Erythroblast (primary cell): Measurements from ENCODE around the gene CPOX.

Experiments used
- DNase-seq, 2 experiments: peaks; one replicate each; lab custom pipeline; 2025; lab: John Stamatoyannopoulos, UW
- GATA1 ChIP-seq: IDR thresholded peaks from 2 replicates; pipeline ENCODE4 v1.6.1; 2011; ENCODE audit warnings: low read depth, mild to moderate bottlenecking, control low read depth, low read length, moderate library complexity
- POLR2A ChIP-seq: IDR thresholded peaks from 2 replicates; pipeline ENCODE4 v1.6.1; 2011; ENCODE audit warnings: mild to moderate bottlenecking, low read length

CPOX gene

DNA sequence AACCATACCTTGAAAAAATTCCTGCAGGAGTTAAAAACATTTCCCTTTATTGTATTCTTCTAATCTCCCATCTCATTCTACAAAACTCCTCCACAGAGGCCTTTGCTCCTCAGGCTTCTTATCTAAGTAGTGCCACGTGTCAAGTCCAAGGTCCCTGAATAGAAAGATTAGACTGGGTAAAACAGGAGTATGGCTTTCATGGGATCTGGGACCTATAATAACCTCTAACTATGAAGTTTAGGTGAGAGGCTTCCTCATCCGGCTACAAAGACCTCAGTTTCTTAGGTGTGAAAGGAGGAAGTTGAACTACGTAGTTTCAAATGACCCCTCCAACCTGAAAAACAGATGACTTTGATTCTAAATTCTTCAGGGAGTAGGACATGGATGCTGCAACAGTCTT, 41.7 kb downstream of the CPOX start:
- peak; percentile 68 to 82 for DNase-seq
- TF ChIP-seq POLR2A (no peak), GATA1 (no peak)

DNA sequence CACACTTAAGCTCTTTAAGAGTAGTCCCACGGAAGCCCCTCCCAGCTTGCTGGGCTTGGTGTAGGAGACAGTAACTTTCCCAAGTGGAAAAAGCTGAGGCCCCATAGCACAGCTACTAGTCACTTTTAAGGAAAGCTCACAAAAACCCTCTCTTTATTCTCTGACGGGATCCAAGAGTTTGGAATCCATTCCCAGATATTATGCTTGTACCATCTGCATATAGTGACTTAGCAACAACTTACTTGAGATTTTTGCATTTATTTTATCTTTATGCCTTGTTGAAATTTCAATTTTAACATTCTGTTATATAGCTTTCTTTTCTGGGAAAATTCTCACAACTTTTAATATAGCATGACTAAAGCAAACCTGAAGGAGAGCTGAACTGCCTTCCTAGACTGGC, 42.2 kb downstream of the CPOX start:
- DNase-seq: no peak
- TF ChIP-seq GATA1 (no peak), POLR2A (no peak)

DNA sequence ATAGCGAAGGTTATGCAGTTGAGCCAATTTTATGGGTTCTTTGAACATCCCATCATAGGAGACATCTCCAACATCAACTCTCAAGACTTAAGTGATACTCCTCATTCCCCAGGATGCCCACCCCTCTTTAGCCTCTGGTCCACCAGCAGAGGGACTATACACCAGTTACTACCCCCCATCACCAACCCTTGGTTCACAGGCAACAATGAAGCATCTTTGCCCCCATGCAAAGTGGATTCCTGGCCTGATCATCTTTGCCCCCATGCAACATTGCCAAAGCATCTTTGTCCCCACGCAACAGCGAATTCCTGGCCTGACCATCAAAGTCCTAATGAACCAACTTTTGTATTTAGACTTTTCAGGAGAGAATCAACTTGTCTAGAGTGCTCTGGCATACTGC, 42.6 kb downstream of the CPOX start:
- DNase-seq: no peak

DNA sequence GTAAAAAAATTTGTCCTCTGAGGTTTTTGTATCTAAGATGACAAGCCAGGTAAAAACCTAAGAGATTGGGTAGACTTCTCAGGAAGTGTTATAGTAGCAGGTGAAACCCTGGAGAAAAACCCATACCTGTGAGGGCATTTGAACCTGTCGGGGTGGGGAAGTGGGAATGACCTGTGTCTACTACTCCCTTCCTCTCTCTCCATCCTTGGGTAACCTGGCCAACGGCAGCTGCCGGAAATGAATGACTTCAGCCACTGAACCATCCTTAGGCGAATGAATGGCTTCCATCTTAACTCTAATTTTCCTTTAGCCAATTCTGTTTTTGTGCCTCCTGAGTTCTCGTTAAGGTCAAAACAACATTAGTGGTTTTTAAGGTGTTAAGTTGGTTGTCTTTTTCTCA, 44.9 kb downstream of the CPOX start:
- no peak for DNase-seq
- TF ChIP-seq POLR2A: no peak
- no peak for TF ChIP-seq GATA1

More for the DNA sequence above, 42.6 kb downstream of the CPOX start:
- TF ChIP-seq POLR2A (no peak), GATA1 (no peak)

DNA sequence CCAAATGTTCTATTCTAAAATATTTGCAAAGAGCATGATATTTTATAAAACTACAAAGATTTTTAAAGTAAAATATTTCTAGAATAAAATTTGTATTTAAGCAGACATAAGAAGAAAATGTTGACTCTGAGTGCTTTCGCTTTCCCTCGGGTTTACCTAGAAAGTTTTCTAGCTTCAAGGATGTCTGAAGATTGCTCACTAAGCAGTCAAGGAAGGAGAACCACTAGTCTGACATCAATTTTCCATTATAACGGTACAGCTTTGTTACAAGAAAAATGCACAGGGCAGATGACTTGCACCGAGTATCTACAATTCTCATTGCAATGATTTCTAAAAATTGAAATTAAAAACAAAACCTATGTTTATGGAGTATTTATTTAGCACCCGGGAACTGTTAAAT, 47.5 kb downstream of the CPOX start:
- no peak for TF ChIP-seq GATA1
- no peak for TF ChIP-seq POLR2A
- no peak for DNase-seq

DNA sequence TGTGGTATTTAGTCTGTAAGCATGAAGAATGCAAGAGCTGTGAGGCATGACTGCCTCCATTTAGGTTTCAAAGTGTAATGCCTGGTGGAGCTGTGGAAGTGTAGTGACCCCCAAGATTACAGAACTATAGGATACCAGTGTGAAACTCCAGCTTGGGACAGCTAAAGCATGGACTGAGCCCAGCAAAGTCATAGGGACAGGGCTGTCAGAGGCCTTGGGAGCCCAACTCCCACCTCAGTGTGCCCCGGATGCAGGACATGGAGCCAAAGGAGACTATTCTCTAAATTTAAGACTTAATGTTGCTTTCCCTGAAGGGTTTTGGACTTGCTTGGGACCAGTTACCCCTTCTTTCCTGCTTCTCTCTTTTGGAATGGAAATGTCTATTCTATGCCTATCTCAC, 50.8 kb downstream of the CPOX start:
- no peak for TF ChIP-seq POLR2A
- TF ChIP-seq GATA1: no peak
- DNase-seq: no peak

DNA sequence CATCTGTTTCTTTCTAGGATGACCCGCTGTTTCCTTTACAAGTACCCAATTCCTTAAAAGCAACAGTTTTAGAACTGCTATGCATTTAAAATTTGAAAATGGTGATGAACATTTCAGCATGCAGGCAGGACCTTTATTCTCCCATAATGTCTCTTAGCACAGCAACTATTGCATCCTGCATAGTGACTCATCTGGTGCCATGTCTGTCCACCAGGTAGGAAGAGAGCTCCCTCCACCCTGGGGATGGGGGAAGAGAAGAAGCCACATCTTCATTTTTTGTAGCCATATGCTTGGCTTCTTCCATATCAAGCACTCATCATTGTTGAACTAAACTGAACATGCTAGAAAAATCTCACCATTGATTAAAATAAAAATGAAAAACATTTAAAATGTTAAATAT, 51.7 kb downstream of the CPOX start:
- no peak for TF ChIP-seq GATA1
- no peak for TF ChIP-seq POLR2A
- DNase-seq: no peak

DNA sequence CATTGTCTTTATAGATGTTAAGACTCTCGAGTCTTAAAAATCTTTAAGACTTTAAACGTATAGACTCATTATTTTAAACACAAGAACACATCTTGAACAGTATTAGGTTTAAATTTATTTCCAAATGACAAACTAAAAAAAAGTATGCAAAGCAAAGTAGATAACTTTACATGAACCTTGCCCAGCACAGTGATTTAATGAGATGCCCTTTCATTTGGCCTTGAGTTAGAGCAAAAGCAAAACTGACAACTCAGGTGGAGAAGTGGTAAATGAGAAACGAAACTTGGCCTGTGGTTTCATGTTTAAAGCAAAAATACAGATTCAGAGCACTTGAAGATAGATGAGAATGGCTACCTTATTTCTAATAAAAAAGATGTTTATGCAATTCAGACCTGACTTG, 53.1 kb downstream of the CPOX start:
- TF ChIP-seq POLR2A (no peak), GATA1 (no peak)

DNA sequence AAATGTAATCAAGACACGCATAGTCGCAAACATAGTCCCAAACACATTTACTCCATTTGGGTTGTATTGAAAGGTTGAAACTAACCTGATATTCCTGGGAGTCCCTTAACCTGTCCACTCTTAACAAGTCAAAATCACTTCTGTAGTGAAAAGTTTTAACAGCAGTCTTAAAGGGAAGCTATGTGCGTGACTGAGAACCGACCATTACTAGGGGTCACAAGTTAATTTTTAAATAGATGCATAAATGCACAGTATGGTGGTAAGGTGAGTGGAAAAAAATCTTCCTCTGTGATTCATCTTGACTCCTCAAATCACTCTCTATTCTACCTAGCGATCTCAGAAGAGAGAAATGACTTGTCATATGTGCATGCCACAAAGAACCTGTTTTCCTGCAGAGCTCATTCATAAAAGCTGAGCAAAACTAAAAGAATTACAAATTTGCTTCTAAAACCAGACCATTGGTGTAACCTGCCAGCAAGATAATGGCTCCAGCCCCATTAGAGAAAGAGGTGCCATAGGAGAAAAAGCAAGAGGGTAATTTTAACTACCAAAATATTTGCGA, 56.9 kb downstream of the CPOX start:
- TF ChIP-seq GATA1 (no peak), POLR2A (no peak)
- no peak for DNase-seq

More for the DNA sequence above, 53.1 kb downstream of the CPOX start:
- DNase-seq: no peak

DNA sequence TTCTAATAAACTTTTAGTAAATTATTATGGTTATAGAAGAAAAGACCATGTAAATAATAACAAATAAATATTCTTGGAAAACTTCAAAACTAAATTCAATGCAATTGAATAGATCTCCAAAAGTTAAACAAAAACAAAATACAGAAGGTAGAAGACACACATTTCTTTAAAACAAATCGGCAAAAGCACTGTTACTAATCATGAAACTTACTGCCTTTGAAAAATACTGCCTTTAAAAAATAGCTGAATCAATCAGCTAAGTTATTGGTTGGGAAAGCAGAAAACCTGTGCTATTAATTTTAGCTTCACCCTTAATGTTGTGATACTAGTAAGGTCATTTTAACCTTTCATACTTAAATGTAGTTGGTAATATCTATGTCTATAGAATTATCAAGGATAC, 58.7 kb downstream of the CPOX start:
- TF ChIP-seq POLR2A: no peak
- TF ChIP-seq GATA1: no peak
- DNase-seq: no peak

DNA sequence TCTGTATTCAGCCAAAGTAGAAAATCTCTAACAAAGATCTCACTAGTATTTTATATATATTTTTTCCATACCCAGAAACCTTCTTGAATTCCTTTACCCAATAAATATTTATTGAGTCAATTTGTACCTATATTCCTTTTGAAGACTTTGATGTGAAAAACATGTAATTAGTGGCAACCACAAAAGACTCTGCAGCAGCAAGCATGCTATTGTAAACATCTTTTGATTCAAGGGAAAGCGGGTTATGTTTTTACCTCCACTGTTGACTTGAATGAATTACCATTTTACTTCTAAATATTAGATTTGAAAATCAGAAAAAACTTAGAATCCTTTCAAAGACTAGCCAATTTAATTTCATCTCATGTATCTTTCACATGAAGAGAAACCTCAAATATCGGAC, 59.2 kb downstream of the CPOX start:
- no peak for DNase-seq
- TF ChIP-seq POLR2A (no peak), GATA1 (no peak)

DNA sequence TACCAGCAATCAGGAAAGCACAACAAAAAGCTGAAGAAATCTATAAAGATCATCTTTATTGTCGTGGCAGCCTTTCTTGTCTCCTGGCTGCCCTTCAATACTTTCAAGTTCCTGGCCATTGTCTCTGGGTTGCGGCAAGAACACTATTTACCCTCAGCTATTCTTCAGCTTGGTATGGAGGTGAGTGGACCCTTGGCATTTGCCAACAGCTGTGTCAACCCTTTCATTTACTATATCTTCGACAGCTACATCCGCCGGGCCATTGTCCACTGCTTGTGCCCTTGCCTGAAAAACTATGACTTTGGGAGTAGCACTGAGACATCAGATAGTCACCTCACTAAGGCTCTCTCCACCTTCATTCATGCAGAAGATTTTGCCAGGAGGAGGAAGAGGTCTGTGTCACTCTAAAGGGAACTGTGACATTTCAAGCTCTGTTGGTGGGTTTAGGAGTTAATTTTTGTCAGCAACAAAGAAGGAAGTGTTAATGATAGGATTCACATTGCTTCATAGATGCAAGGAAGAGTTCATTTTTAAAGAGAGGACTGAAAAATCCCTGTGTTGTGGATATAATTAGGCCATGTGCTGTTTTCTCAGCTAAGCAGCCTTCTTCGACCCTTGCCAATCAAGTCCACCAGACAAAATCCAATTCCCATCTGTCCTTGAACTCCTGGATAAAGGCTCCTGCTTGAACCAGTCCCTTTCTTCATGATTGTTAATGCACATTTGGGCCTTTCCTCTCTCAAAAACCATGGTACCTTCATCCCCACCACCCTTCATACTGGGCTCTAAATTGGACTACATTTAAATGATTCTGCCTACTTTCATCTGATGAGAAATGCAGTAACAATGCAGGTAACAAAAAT, 60.5 kb downstream of the CPOX start:
- TF ChIP-seq POLR2A (no peak), GATA1 (no peak)
- DNase-seq: no peak

DNA sequence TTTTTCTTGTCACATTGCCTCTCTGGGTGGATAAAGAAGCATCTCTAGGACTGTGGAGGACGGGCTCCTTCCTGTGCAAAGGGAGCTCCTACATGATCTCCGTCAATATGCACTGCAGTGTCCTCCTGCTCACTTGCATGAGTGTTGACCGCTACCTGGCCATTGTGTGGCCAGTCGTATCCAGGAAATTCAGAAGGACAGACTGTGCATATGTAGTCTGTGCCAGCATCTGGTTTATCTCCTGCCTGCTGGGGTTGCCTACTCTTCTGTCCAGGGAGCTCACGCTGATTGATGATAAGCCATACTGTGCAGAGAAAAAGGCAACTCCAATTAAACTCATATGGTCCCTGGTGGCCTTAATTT, 61.2 kb downstream of the CPOX start:
- no peak for DNase-seq
- TF ChIP-seq GATA1 (no peak), POLR2A (no peak)

DNA sequence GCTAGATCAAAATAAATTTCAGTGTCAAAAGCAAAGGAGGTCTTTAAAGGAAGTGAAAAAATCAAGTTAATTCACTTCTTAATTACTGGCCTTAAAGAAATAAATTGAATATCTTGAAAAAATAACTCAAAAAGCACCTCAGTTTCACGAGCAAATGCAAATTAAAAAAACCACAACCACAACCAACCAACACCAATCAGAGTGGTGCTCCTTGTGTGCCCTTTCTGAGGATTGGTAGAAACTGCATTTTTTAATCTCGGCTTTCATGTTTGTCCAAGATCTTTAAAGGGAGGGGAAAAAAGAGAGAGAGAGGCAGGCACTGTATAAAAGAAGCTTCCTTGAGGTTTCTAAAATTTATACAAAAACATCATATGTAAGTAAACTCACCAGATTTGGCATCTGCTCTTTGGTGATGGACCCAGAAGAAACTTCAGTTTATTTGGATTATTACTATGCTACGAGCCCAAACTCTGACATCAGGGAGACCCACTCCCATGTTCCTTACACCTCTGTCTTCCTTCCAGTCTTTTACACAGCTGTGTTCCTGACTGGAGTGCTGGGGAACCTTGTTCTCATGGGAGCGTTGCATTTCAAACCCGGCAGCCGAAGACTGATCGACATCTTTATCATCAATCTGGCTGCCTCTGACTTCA, 61.7 kb downstream of the CPOX start, which contains the start of gene GPR15:
GPR15 (plus strand) TSS at position 357 of the 653 bp plus-strand sequence; CDS start at position 413, 56 bp downstream.
- no peak for DNase-seq
- TF ChIP-seq GATA1: no peak
- no peak for TF ChIP-seq POLR2A

DNA sequence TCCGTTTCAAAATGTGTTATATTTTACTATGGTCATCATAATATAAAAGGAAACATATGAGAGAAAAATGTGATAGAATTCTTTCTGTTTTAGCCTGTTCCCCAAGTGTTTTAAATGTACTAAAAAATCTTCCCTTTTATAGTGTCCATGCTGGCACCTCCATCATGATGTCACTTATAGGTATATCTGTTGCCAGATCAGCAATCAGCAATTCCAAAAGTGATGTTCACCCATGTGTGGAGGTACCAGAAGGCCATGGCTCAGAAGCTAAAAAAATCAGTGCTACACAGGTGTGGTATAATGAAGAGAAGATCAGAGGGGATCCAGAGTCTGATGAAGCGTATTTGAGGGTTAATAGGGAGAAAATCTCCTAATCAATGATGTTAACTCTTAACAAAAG, 62.7 kb downstream of the CPOX start:
- TF ChIP-seq POLR2A (no peak), GATA1 (no peak)
- DNase-seq: no peak
